ENCODE data around the gene KCND1. TPM values are rescaled to one million over a fixed set of nuclear protein-coding genes. Genes with fewer than 3 reads are reported as not detected.

The KCND1 gene
- total and polyA plus RNA-seq, 10 of the 15 experiments (the other 5 are each of a cell fraction or from before 2014, with no cell fraction given): 0.02 to 1.0 (median 0.39) TPM

DNA sequence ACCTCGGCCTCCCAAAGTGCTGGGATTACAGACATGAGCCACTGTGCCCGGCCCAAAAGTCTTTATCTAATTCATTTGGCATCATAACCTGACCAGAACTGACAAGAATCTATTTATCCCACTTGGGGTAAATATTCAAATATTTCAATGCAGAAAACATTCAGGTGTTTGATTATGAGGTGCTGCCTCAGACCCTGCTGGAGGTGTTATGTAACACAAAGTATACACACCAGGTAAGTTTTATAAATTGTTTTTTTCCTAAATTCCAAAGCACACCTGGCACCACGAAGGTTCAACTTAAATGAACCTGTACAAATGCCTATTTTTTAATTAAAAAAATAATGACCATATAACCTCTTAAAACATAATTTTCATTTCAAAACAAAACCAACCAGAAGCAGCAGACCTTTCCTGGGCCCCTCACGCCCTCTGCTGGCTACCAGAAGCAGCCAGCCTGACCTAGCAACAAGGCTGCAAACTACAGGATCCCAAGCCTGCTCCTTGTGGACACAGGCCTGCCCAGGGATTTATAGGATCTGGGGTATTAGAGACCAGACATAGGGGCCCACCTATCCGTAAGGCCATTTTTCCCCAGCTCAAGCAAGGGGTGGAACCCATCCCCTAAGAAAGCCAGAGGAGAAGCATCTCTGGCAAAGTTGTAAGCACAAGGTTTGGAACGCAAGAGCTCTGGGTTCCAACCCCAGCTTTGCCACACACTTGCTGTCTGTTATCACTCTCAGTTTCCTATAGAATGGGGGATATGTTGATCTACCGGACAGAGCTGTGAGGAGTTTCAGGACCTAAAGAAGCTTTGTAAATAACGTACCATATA lies 25.9 kb downstream of the KCND1 start (continued):
- TF ChIP-seq NFYB (IDR thresholded peaks at IDR 0.05; ENCODE audit: insufficient read depth, low read depth, low read length) (no peak), RUNX3 (IDR thresholded peaks at IDR 0.05; ENCODE audit: low read length) (no peak), SREBF1 (IDR thresholded peaks at IDR 0.05; ENCODE audit: low read length) (no peak), RAD51 (IDR thresholded peaks at IDR 0.05) (no peak), TCF12 (IDR thresholded peaks at IDR 0.05; ENCODE audit: low read depth, low read length) (no peak), NFXL1 (IDR thresholded peaks at IDR 0.05; ENCODE audit: borderline replicate concordance) (no peak), TARDBP (IDR thresholded peaks at IDR 0.05; ENCODE audit: borderline replicate concordance) (no peak), ZNF217 (IDR thresholded peaks at IDR 0.05) (no peak), IKZF1 (conservative IDR thresholded peaks at IDR 0.05) (peak; percentile 19; the same call in 1 of the 2 replicates), EP300 (IDR thresholded peaks at IDR 0.05; ENCODE audit: borderline replicate concordance in 1 of 2, control insufficient read depth in 1 of 2, low read depth in 2 of 2, low read length in 2 of 2) (no peak), FOXK2 (IDR thresholded peaks at IDR 0.05) (no peak)
- TF ChIP-seq, protein P1, sequence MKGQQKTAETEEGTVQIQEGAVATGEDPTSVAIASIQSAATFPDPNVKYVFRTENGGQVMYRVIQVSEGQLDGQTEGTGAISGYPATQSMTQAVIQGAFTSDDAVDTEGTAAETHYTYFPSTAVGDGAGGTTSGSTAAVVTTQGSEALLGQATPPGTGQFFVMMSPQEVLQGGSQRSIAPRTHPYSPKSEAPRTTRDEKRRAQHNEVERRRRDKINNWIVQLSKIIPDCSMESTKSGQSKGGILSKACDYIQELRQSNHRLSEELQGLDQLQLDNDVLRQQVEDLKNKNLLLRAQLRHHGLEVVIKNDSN (IDR thresholded peaks at IDR 0.05; ENCODE audit: borderline replicate concordance, extremely low read length, insufficient read depth, low read depth, low read length): no peak
- TF ChIP-seq, protein P2, sequence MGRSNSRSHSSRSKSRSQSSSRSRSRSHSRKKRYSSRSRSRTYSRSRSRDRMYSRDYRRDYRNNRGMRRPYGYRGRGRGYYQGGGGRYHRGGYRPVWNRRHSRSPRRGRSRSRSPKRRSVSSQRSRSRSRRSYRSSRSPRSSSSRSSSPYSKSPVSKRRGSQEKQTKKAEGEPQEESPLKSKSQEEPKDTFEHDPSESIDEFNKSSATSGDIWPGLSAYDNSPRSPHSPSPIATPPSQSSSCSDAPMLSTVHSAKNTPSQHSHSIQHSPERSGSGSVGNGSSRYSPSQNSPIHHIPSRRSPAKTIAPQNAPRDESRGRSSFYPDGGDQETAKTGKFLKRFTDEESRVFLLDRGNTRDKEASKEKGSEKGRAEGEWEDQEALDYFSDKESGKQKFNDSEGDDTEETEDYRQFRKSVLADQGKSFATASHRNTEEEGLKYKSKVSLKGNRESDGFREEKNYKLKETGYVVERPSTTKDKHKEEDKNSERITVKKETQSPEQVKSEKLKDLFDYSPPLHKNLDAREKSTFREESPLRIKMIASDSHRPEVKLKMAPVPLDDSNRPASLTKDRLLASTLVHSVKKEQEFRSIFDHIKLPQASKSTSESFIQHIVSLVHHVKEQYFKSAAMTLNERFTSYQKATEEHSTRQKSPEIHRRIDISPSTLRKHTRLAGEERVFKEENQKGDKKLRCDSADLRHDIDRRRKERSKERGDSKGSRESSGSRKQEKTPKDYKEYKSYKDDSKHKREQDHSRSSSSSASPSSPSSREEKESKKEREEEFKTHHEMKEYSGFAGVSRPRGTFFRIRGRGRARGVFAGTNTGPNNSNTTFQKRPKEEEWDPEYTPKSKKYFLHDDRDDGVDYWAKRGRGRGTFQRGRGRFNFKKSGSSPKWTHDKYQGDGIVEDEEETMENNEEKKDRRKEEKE (IDR thresholded peaks at IDR 0.05): no peak
- TF ChIP-seq, protein P3, sequence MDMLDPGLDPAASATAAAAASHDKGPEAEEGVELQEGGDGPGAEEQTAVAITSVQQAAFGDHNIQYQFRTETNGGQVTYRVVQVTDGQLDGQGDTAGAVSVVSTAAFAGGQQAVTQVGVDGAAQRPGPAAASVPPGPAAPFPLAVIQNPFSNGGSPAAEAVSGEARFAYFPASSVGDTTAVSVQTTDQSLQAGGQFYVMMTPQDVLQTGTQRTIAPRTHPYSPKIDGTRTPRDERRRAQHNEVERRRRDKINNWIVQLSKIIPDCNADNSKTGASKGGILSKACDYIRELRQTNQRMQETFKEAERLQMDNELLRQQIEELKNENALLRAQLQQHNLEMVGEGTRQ (IDR thresholded peaks at IDR 0.05; ENCODE audit: borderline replicate concordance, low read depth, low read length): no peak

All from GM12878 (cell line).